GM12878 (cell line): ENCODE results near the gene GABRA1. TPM values are rescaled to one million over a fixed set of nuclear protein-coding genes. Genes with fewer than 3 reads are reported as not detected.

Source experiments
- ATAC-seq: fragments of 200-7000 bp; cut with Tn5 transposase; 3 replicates; pipeline ENCODE4 v1.9.1; 2020; ENCODE audit warnings: mild to moderate bottlenecking, moderate library complexity
- BruUV-seq: library from RNA; stranded (reverse); fragments of 400-500 nt; replicated peaks from 2 replicates; lab custom pipeline; 2021; lab: Mats Ljungman, UMichigan
- CTCF ChIA-PET: fragments of 300-600 bp; sonication (Branson Sonifier 250); formaldehyde crosslinking; extraction: SDS; loops from one replicate; lab custom pipeline; 2021; ENCODE audit warnings: inconsistent platforms; lab: Yijun Ruan, JAX
- POLR2A ChIA-PET: fragments of 350-600 bp; formaldehyde crosslinking; extraction: SDS; loops from one replicate; lab custom pipeline; 2021; ENCODE audit warnings: inconsistent platforms; lab: Charles Lee
- RAD21 ChIA-PET: fragments of 300-600 bp; sonication (Branson Sonifier 250); formaldehyde crosslinking; loops from one replicate; lab custom pipeline; 2023; ENCODE audit warnings: antibody characterized with exemption; ENCODE audit not compliant: unreplicated experiment; lab: Charles Lee
- SMC1A ChIA-PET: fragments of 300-600 bp; sonication (Branson Sonifier 250); formaldehyde crosslinking; loops from one replicate; lab custom pipeline; 2023; ENCODE audit not compliant: unreplicated experiment, uncharacterized antibody; lab: Charles Lee
- DNase-seq: peaks from one replicate; pipeline ENCODE4 v3.0.0-alpha.2; 2011; ENCODE audit warnings: low read depth, low spot score
- FAIRE-seq: peaks from 3 replicates; lab custom pipeline; 2011; peaks lifted over from hg19 to GRCh38; lab: Jason Lieb, UNC
- H2AFZ ChIP-seq: 2 replicates; pipeline ENCODE4 v1.6.0; 2011; ENCODE audit warnings: low read depth, low read length, control low read depth; ENCODE audit not compliant: control insufficient read depth
- H3K27ac ChIP-seq: 2 replicates; pipeline ENCODE4 v1.5.1; 2011; ENCODE audit warnings: control low read depth; ENCODE audit not compliant: control insufficient read depth, insufficient read depth
- H3K27me3 ChIP-seq, 2 experiments: replicated peaks in 1 of 2; 2 replicates each; pipeline versions ENCODE4 v1.6.0 to v1.6.1; 2011; ENCODE audit warnings: low read length in 1 of 2; ENCODE audit not compliant: control insufficient read depth in 2 of 2, insufficient read depth in 2 of 2
- H3K36me3 ChIP-seq, 2 experiments: 2 replicates each; pipeline ENCODE4 v1.5.1; 2011; ENCODE audit warnings: low read length in 1 of 2; ENCODE audit not compliant: control insufficient read depth in 2 of 2, insufficient read depth in 2 of 2
- H3K4me1 ChIP-seq: 2 replicates; pipeline ENCODE4 v1.6.1; 2011; ENCODE audit warnings: mild to moderate bottlenecking, low read length, moderate library complexity, mixed read lengths; ENCODE audit not compliant: control insufficient read depth, insufficient read depth
- H3K4me2 ChIP-seq: 2 replicates; pipeline ENCODE4 v1.6.0; 2011; ENCODE audit warnings: control low read depth; ENCODE audit not compliant: control insufficient read depth, insufficient read depth
- H3K4me3 ChIP-seq: fragments of 200-600 bp; sonication (generic); 2 replicates; pipeline ENCODE4 v1.5.1; 2016
- H3K79me2 ChIP-seq: 2 replicates; pipeline ENCODE4 v1.6.0; 2011; ENCODE audit warnings: low read length; ENCODE audit not compliant: control insufficient read depth, insufficient read depth
- H3K9ac ChIP-seq: 2 replicates; pipeline ENCODE4 v1.8.0; 2011; ENCODE audit warnings: low read length, control low read depth, mixed read lengths; ENCODE audit not compliant: control insufficient read depth, insufficient read depth
- H3K9me3 ChIP-seq: replicated peaks from 3 replicates; pipeline ENCODE4 v1.5.1; 2011; ENCODE audit warnings: mild to moderate bottlenecking, low read length; ENCODE audit not compliant: control insufficient read depth, insufficient read depth
- H4K20me1 ChIP-seq: 2 replicates; pipeline ENCODE4 v1.6.0; 2011; ENCODE audit not compliant: control insufficient read depth, insufficient read depth
- CEBPB ChIP-seq, 2 experiments: fragments of 150-350 bp in 1 of 2; IDR thresholded peaks; 2 replicates each; pipeline ENCODE4 v1.6.1; 2012 to 2014; ENCODE audit warnings: low read depth in 2 of 2, low read length in 2 of 2, borderline replicate concordance in 1 of 2, inconsistent platforms in 1 of 2
- CREM ChIP-seq: IDR thresholded peaks from 2 replicates; pipeline ENCODE4 v1.6.1; 2014; ENCODE audit warnings: antibody characterized with exemption, low read depth
- DPF2 ChIP-seq: fragments of 450-650 bp; IDR thresholded peaks from 2 replicates; pipeline ENCODE4 v1.6.1; 2017; ENCODE audit warnings: mild to moderate bottlenecking
- E2F8 ChIP-seq: fragments of 450-650 bp; IDR thresholded peaks from 2 replicates; pipeline ENCODE4 v1.6.1; 2018; ENCODE audit warnings: mild to moderate bottlenecking, low read depth, moderate library complexity; ENCODE audit not compliant: partially characterized antibody
- KAT2A ChIP-seq: conservative IDR thresholded peaks from 2 replicates; pipeline ENCODE4 v1.6.1; 2011; ENCODE audit warnings: low read depth, low read length; ENCODE audit not compliant: control insufficient read depth
- SREBF1 ChIP-seq: IDR thresholded peaks from 2 replicates; pipeline ENCODE4 v1.6.1; 2012; ENCODE audit warnings: mild to moderate bottlenecking, low read length
- WRNIP1 ChIP-seq: IDR thresholded peaks from 2 replicates; pipeline ENCODE4 v1.6.1; 2011; ENCODE audit warnings: low read depth, low read length, improper control_type of control experiment, borderline replicate concordance
- ZNF207 ChIP-seq: fragments of 450-650 bp; IDR thresholded peaks from 2 replicates; pipeline ENCODE4 v1.6.1; 2014; ENCODE audit warnings: antibody characterized with exemption, mild to moderate bottlenecking, borderline replicate concordance
- ZZZ3 ChIP-seq: IDR thresholded peaks from 2 replicates; pipeline ENCODE4 v1.6.1; 2011; ENCODE audit warnings: low read depth; ENCODE audit not compliant: control insufficient read depth, insufficient read length
- WGBS: methylation state at CpG from one replicate; pipeline ENCODE4 v1.1.6; 2016; ENCODE audit warnings: low lambda C conversion rate; ENCODE audit not compliant: insufficient replicate concordance, insufficient coverage; ENCODE audit errors: missing lambda C conversion rate; 5-methylcytosine and 5-hydroxymethylcytosine counted together
- in situ Hi-C: fragments of 300-500 bp; cut with MboI; formaldehyde crosslinking; loops from 9 replicates; pipeline ENCODE4 v1.14.3; 2018; ENCODE audit warnings: mixed read lengths
- intact Hi-C: fragments of 100-400 bp; cut with micrococcal nuclease; formaldehyde crosslinking; loops from one replicate; pipeline ENCODE4 v1.14.2; 2022; ENCODE audit not compliant: unreplicated experiment
- polyA plus RNA-seq, 11 experiments: library from polyadenylated mRNA; depleted of rRNA in 4 of 11; unstranded in 6 of 11; stranded (reverse) in 5 of 11; fragments of >200 nt; fragmentation: Nextera tagmentation in 4 of 11; fragmentation: Illumina TruSeq in 1 of 11; extraction: Ambion mirVana in 4 of 11; extraction: Trizol in 1 of 11; gene quantifications; 1 replicate in 1 of 11; 2 replicates in 10 of 11; pipeline versions ENCODE4 v1.2.1 to v1.2.3, GENCODE V29; 2011 to 2016; ENCODE audit warnings: inconsistent platforms in 2 of 11, missing spikeins in 2 of 11, low read depth in 1 of 11
- total RNA-seq, 4 experiments: library from RNA; depleted of rRNA in 3 of 4; stranded (reverse); fragments of >200 nt in 3 of 4; fragmentation: Illumina TruSeq in 1 of 4; extraction: Trizol in 1 of 4; gene quantifications; 2 replicates each; pipeline versions ENCODE4 v1.2.1 to v1.2.3, GENCODE V29; 2013 to 2021
- TF ChIP-seq, protein P1 (sequence below): IDR thresholded peaks from 2 replicates; pipeline ENCODE4 v1.6.1; 2011; ENCODE audit warnings: borderline replicate concordance, low read depth, mild to moderate bottlenecking, moderate library complexity, mixed read lengths, low read length; ENCODE audit not compliant: insufficient read depth; ENCODE audit errors: extremely low read length

Gene GABRA1
- total and polyA plus RNA-seq, 10 of the 15 experiments (the other 5 are each of a cell fraction or from before 2014, with no cell fraction given), result not detected

GRCh38 chr5:161897033-161897432 is 49.1 kb downstream of the GABRA1 start:
- RAD21 ChIA-PET, result no interaction called here
- no peak overlapping the region for H3K4me2 ChIP-seq
- in situ Hi-C loops (no loop called here), intact Hi-C loops (no loop called here)
- H3K27ac ChIP-seq, result no peak overlapping the region
- H2AFZ ChIP-seq, result no peak overlapping the region
- H3K79me2 ChIP-seq, result no peaks in the 10 kb centered on the region
- H3K27me3 ChIP-seq, result no peaks in the 10 kb centered on the region
- WGBS, result 31% methylated on average over 7 of the region's 7 CpGs
- no peak overlapping the region for H3K4me3 ChIP-seq
- no peak for ATAC-seq
- no peaks in the 10 kb centered on the region for H4K20me1 ChIP-seq
- POLR2A ChIA-PET, result no interaction called here
- CTCF ChIA-PET, result no interaction called here
- no peaks in the 10 kb centered on the region for H3K36me3 ChIP-seq
- SMC1A ChIA-PET, result no interaction called here
- DNase-seq, result no peak
- H3K9me3 ChIP-seq, result no peaks in the 10 kb centered on the region
- H3K4me1 ChIP-seq, result no peaks in the 10 kb centered on the region
- FAIRE-seq, result no peak
- H3K9ac ChIP-seq, result no peak overlapping the region
- TF ChIP-seq SREBF1, result no peak
- TF ChIP-seq, protein P1, sequence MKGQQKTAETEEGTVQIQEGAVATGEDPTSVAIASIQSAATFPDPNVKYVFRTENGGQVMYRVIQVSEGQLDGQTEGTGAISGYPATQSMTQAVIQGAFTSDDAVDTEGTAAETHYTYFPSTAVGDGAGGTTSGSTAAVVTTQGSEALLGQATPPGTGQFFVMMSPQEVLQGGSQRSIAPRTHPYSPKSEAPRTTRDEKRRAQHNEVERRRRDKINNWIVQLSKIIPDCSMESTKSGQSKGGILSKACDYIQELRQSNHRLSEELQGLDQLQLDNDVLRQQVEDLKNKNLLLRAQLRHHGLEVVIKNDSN, result no peak
- no peak for TF ChIP-seq E2F8
- TF ChIP-seq CREM, result no peak
- no peak for TF ChIP-seq DPF2
- TF ChIP-seq ZNF207, result no peak
- TF ChIP-seq CEBPB (IDR thresholded peaks at IDR 0.05; ENCODE audit: borderline replicate concordance in 1 of 2, low read depth in 2 of 2, low read length in 2 of 2), result no peak
- TF ChIP-seq KAT2A, result no peak
- TF ChIP-seq ZZZ3, result no peak
- TF ChIP-seq WRNIP1, result no peak
- TF ChIP-seq, all 136 proteins: peak for 0
- no TSS peak for BruUV-seq
